Breast epithelium (tissue), 3 donors: ENCODE measurements around the gene TIAM2.

Source experiments
- CTCF ChIP-seq, 3 donors: fragments of 450-650 bp; IDR thresholded peaks; one replicate each; pipeline ENCODE4 v1.5.1; 2016 to 2017; ENCODE audit warnings: antibody characterized with exemption in 3 of 3, mild to moderate bottlenecking in 3 of 3, moderate library complexity in 3 of 3
- POLR2A ChIP-seq: fragments of 450-650 bp; IDR thresholded peaks from one replicate; pipeline ENCODE4 v1.6.1; 2016; ENCODE audit warnings: antibody characterized with exemption, mild to moderate bottlenecking, moderate library complexity

GRCh38 chr6:155142168-155143028 lies 147.3 kb downstream of the TIAM2 start:
- TF ChIP-seq CTCF (IDR thresholded peaks at IDR 0.05): no peak
- no peak for TF ChIP-seq POLR2A
